Loucy (cell line): ENCODE measurements around the gene RBM39.

Experiments used
- H2AFZ ChIP-seq: fragments of 200-600 bp; sonication (generic); 2 replicates; pipeline ENCODE4 v1.6.0; 2016; ENCODE audit warnings: antibody characterized with exemption, mild to moderate bottlenecking, low read length, moderate library complexity
- H3F3A ChIP-seq: fragments of 200-600 bp; 2 replicates; pipeline ENCODE4 v1.6.0; 2016; ENCODE audit warnings: antibody characterized with exemption, low read depth, mild to moderate bottlenecking
- H3K27me3 ChIP-seq: fragments of 200-600 bp; sonication (generic); 2 replicates; pipeline ENCODE4 v1.6.1; 2014; ENCODE audit warnings: low read length, mild to moderate bottlenecking; ENCODE audit not compliant: insufficient read depth, poor library complexity, severe bottlenecking
- H3K36me3 ChIP-seq: fragments of 200-600 bp; sonication (generic); 2 replicates; pipeline ENCODE4 v1.6.1; 2016; ENCODE audit warnings: low read length; ENCODE audit not compliant: insufficient read depth
- H3K4me1 ChIP-seq: fragments of 200-600 bp; sonication (generic); 2 replicates; pipeline ENCODE4 v1.5.1; 2014; ENCODE audit warnings: low read length, mild to moderate bottlenecking; ENCODE audit not compliant: insufficient read depth, poor library complexity, severe bottlenecking
- H3K4me2 ChIP-seq: fragments of 200-600 bp; sonication (generic); 2 replicates; pipeline ENCODE4 v1.6.0; 2014; ENCODE audit warnings: antibody characterized with exemption, low read length, low read depth, mild to moderate bottlenecking; ENCODE audit not compliant: poor library complexity, severe bottlenecking
- H3K4me3 ChIP-seq: fragments of 200-600 bp; sonication (generic); 2 replicates; pipeline ENCODE4 v1.5.1; 2014; ENCODE audit warnings: low read length, mild to moderate bottlenecking, mixed read lengths; ENCODE audit not compliant: poor library complexity, severe bottlenecking
- H3K79me2 ChIP-seq: fragments of 200-600 bp; sonication (generic); 2 replicates; pipeline ENCODE4 v1.6.1; 2014; ENCODE audit warnings: low read length; ENCODE audit not compliant: insufficient read depth
- H3K9ac ChIP-seq: fragments of 200-600 bp; sonication (generic); 2 replicates; pipeline ENCODE4 v1.6.0; 2014; ENCODE audit warnings: mild to moderate bottlenecking, low read depth, low read length, moderate library complexity; ENCODE audit not compliant: poor library complexity, severe bottlenecking
- H3K9me2 ChIP-seq: fragments of 200-600 bp; sonication (generic); replicated peaks from 2 replicates; pipeline ENCODE4 v1.6.1; 2016; ENCODE audit warnings: low read depth, low read length, mixed read lengths
- H3K9me3 ChIP-seq: fragments of 200-600 bp; sonication (generic); 2 replicates; pipeline ENCODE4 v1.6.1; 2014; ENCODE audit warnings: mild to moderate bottlenecking, antibody characterized with exemption, low read length, low read depth; ENCODE audit not compliant: insufficient read depth
- H4K20me1 ChIP-seq: fragments of 200-600 bp; sonication (generic); 2 replicates; pipeline ENCODE4 v1.6.0; 2014; ENCODE audit warnings: antibody characterized with exemption, low read length, mild to moderate bottlenecking; ENCODE audit not compliant: insufficient read depth, poor library complexity, severe bottlenecking
- CTCF ChIP-seq: fragments of 200-600 bp; sonication (generic); conservative IDR thresholded peaks from 2 replicates; pipeline ENCODE4 v1.5.1; 2014; ENCODE audit warnings: mild to moderate bottlenecking, antibody characterized with exemption, low read length
- EZH2phosphoT487 ChIP-seq: fragments of 200-600 bp; IDR thresholded peaks from 2 replicates; pipeline ENCODE4 v1.6.1; 2018; ENCODE audit warnings: antibody characterized with exemption, mild to moderate bottlenecking, moderate library complexity, borderline replicate concordance

RBM39 gene

GRCh38 chr20:35699957-35700624 is 42.0 kb downstream of the RBM39 start:
- Histone ChIP-seq H3K9me2 (no peaks in the 10 kb centered on the region), H3K9me3 (no peaks in the 10 kb centered on the region), H3K36me3 (peaks cover 43% of the 10 kb centered on the region), H3K4me3 (peak overlapping the region; percentile 92), H3K9ac (peak overlapping the region; percentile 86), H3K4me1 (peaks cover 26% of the 10 kb centered on the region), H3K4me2 (peak overlapping the region; percentile 93), H3F3A (peaks cover 30% of the 10 kb centered on the region), H3K27me3 (no peaks in the 10 kb centered on the region), H3K79me2 (peaks cover 38% of the 10 kb centered on the region; the same call in 1 of the 2 replicates), H2AFZ (peak overlapping the region; percentile 98), H4K20me1 (peaks cover 36% of the 10 kb centered on the region)
- TF ChIP-seq CTCF (no peak), EZH2phosphoT487 (no peak)

- Histone ChIP-seq H3K4me2 (peak within 1 kb of the TSS; percentile 93), H3K9ac (peak within 1 kb of the TSS; percentile 86), H3K9me2 (no peaks in the 10 kb centered on the region), H3F3A (peaks cover 25% of the 10 kb centered on the region), H3K9me3 (no peaks in the 10 kb centered on the region), H3K27me3 (no peaks in the 10 kb centered on the region), H4K20me1 (peaks cover 29% of the 10 kb centered on the region), H3K36me3 (peaks cover 35% of the 10 kb centered on the region), H3K79me2 (peaks cover 38% of the 10 kb centered on the region; the same call in 1 of the 2 replicates), H3K4me1 (peaks cover 26% of the 10 kb centered on the region), H3K4me3 (peak within 1 kb of the TSS; percentile 92), H2AFZ (peak within 1 kb of the TSS; percentile 98)
- TF ChIP-seq EZH2phosphoT487, result no peak
- peak; percentile 21; the same call in 1 of the 2 replicates for TF ChIP-seq CTCF
Observed at GRCh38 chr20:35699127-35699956, 42.7 kb downstream of the RBM39 start, which contains the start of the genes NFS1 and ROMO1. NFS1 (minus strand) TSS chr20:35699352; CDS start chr20:35699288, 64 bp downstream. ROMO1 (plus strand) TSS chr20:35699405; CDS start chr20:35699633, 228 bp downstream.

GRCh38 chr20:35698298-35699126 is 43.5 kb downstream of the RBM39 start:
- Histone ChIP-seq H3K4me1 (peaks cover 26% of the 10 kb centered on the region), H3K9me3 (no peaks in the 10 kb centered on the region), H3K79me2 (peaks cover 30% of the 10 kb centered on the region; the same call in 1 of the 2 replicates), H3K36me3 (peaks cover 27% of the 10 kb centered on the region), H3K4me3 (peak overlapping the region; percentile 92), H4K20me1 (peaks cover 20% of the 10 kb centered on the region), H2AFZ (peak overlapping the region; percentile 98), H3F3A (peaks cover 16% of the 10 kb centered on the region), H3K9me2 (no peaks in the 10 kb centered on the region), H3K4me2 (peak overlapping the region; percentile 87), H3K27me3 (no peaks in the 10 kb centered on the region), H3K9ac (peak overlapping the region; percentile 86)
- TF ChIP-seq CTCF (no peak), EZH2phosphoT487 (no peak)
